SK-N-SH (cell line): ENCODE measurements around the gene PPP2R3B. TPM values are rescaled to one million over a fixed set of nuclear protein-coding genes. Genes with fewer than 3 reads are reported as not detected.
"Not testable (repeated sequence)": the region's sequence is repeated elsewhere in the genome, so short reads cannot be mapped to it uniquely, and the experiment has no call there.

Source experiments
- CTCF ChIA-PET: fragments of 300-600, 350-600 bp; formaldehyde crosslinking; extraction: SDS; loops from one replicate; lab custom pipeline; 2021; lab: Yijun Ruan, JAX
- POLR2A ChIA-PET: fragments of 350-600 bp; sonication (Branson Sonifier 250); formaldehyde crosslinking; extraction: SDS; loops from one replicate; lab custom pipeline; 2020; ENCODE audit warnings: antibody characterized with exemption, inconsistent platforms; lab: Yijun Ruan, JAX
- DNase-seq: peaks from one replicate; pipeline ENCODE4 v3.0.0; 2012
- H2AFZ ChIP-seq: fragments of 200-600 bp; sonication (generic); 2 replicates; pipeline ENCODE4 v1.8.1; 2016; ENCODE audit warnings: antibody characterized with exemption, mild to moderate bottlenecking, low read depth
- H3F3A ChIP-seq: fragments of 200-600 bp; sonication (generic); replicated peaks from 2 replicates; pipeline ENCODE3; 2016; ENCODE audit warnings: antibody characterized with exemption, mild to moderate bottlenecking; ENCODE audit not compliant: insufficient read depth
- H3K27ac ChIP-seq, 2 experiments: fragments of 200-500 bp in 1 of 2; fragments of 200-600 bp in 1 of 2; sonication (Bioruptor generic) in 1 of 2; sonication (generic), shearing (Covaris generic) in 1 of 2; 2 replicates each; pipeline versions ENCODE4 v1.5.1 to v1.6.1; 2014 to 2016; ENCODE audit warnings: low read depth in 2 of 2, inconsistent platforms in 1 of 2, low read length in 1 of 2, mild to moderate bottlenecking in 1 of 2, mixed read lengths in 1 of 2
- H3K27me3 ChIP-seq: fragments of 200-600 bp; sonication (generic), shearing (Covaris generic); 2 replicates; pipeline ENCODE4 v1.6.1; 2016; ENCODE audit warnings: mixed run types; ENCODE audit not compliant: insufficient read depth
- H3K36me3 ChIP-seq, 2 experiments: fragments of 200-500 bp in 1 of 2; fragments of 200-600 bp in 1 of 2; sonication (Bioruptor generic) in 1 of 2; sonication (generic) in 1 of 2; replicated peaks in 1 of 2; 2 replicates each; pipeline versions ENCODE3 to v1.5.1; 2014 to 2016; ENCODE audit warnings: low read length in 1 of 2, mild to moderate bottlenecking in 1 of 2; ENCODE audit not compliant: insufficient read depth in 2 of 2, control insufficient read depth in 1 of 2
- H3K4me1 ChIP-seq, 2 experiments: fragments of 200-500 bp in 1 of 2; fragments of 200-600 bp in 1 of 2; sonication (Bioruptor generic) in 1 of 2; sonication (generic), shearing (Covaris generic) in 1 of 2; 2 replicates each; pipeline versions ENCODE4 v1.5.1 to v1.6.1; 2014 to 2016; ENCODE audit warnings: low read depth in 1 of 2, low read length in 1 of 2, mixed run types in 1 of 2; ENCODE audit not compliant: insufficient read depth in 2 of 2, control insufficient read depth in 1 of 2
- H3K4me2 ChIP-seq: fragments of 200-600 bp; sonication (generic), shearing (Covaris generic); 2 replicates; pipeline ENCODE4 v1.6.1; 2017; ENCODE audit warnings: mixed run types
- H3K4me3 ChIP-seq, 2 experiments: fragments of 200-500 bp in 1 of 2; fragments of 200-600 bp in 1 of 2; sonication (Bioruptor generic) in 1 of 2; sonication (generic), shearing (Covaris generic) in 1 of 2; 2 replicates each; pipeline versions ENCODE4 v1.5.1 to v1.8.1; 2014 to 2016; ENCODE audit warnings: low read depth in 2 of 2, inconsistent platforms in 1 of 2, low read length in 1 of 2, mild to moderate bottlenecking in 1 of 2, mixed read lengths in 1 of 2, moderate library complexity in 1 of 2
- H3K79me2 ChIP-seq: fragments of 200-600 bp; sonication (generic); 2 replicates; pipeline ENCODE4 v1.8.1; 2017; ENCODE audit warnings: mild to moderate bottlenecking; ENCODE audit not compliant: insufficient read depth
- H3K9ac ChIP-seq: fragments of 200-600 bp; sonication (generic); 2 replicates; pipeline ENCODE4 v1.6.1; 2017; ENCODE audit warnings: mixed run types
- H3K9me2 ChIP-seq: fragments of 200-600 bp; sonication (generic); 2 replicates; pipeline ENCODE4 v1.6.1; 2017; ENCODE audit warnings: mixed run types
- H3K9me3 ChIP-seq: fragments of 200-600 bp; sonication (generic); 2 replicates; pipeline ENCODE4 v1.6.1; 2017; ENCODE audit warnings: mixed run types, mild to moderate bottlenecking, moderate library complexity
- H4K20me1 ChIP-seq: fragments of 200-600 bp; sonication (generic); 2 replicates; pipeline ENCODE4 v1.6.1; 2017; ENCODE audit warnings: mild to moderate bottlenecking, mixed run types; ENCODE audit not compliant: insufficient read depth
- EP300 ChIP-seq, 2 experiments: IDR thresholded peaks; 2 replicates each; pipeline versions ENCODE4 v1.4.0 to v1.6.1; 2012; ENCODE audit warnings: borderline replicate concordance in 1 of 2, low read depth in 1 of 2, low read length in 1 of 2
- MEF2A ChIP-seq: IDR thresholded peaks from 2 replicates; pipeline ENCODE4 v1.4.0; 2012; ENCODE audit warnings: low read depth, borderline replicate concordance
- RAD21 ChIP-seq: IDR thresholded peaks from 2 replicates; pipeline ENCODE4 v1.6.1; 2012; ENCODE audit warnings: mild to moderate bottlenecking, low read length
- SIN3A ChIP-seq: IDR thresholded peaks from 2 replicates; pipeline ENCODE4 v1.6.1; 2012; ENCODE audit warnings: low read depth, mild to moderate bottlenecking, low read length, moderate library complexity, borderline replicate concordance
- SMC3 ChIP-seq: IDR thresholded peaks from 2 replicates; pipeline ENCODE4 v1.6.1; 2012; ENCODE audit warnings: low read depth, low read length, improper control_type of control experiment
- TAF1 ChIP-seq: IDR thresholded peaks from 2 replicates; pipeline ENCODE4 v1.6.1; 2012; ENCODE audit warnings: low read depth, mild to moderate bottlenecking, low read length, moderate library complexity, borderline replicate concordance
- TCF12 ChIP-seq: IDR thresholded peaks from 2 replicates; pipeline ENCODE4 v1.4.0; 2012
- TEAD4 ChIP-seq: IDR thresholded peaks from 2 replicates; pipeline ENCODE4 v1.4.0; 2012; ENCODE audit warnings: mild to moderate bottlenecking, borderline replicate concordance; ENCODE audit not compliant: insufficient read depth
- USF2 ChIP-seq: fragments of 150-350 bp; IDR thresholded peaks from 2 replicates; pipeline ENCODE4 v1.6.1; 2017; ENCODE audit warnings: antibody characterized with exemption, low read length, low read depth, borderline replicate concordance
- WGBS: methylation state at CpG from one replicate; pipeline ENCODE4 v1.1.6; 2017; ENCODE audit warnings: low lambda C conversion rate; 5-methylcytosine and 5-hydroxymethylcytosine counted together
- polyA plus RNA-seq, 3 experiments: library from polyadenylated mRNA; depleted of rRNA; stranded (reverse); fragments of >200 nt; gene quantifications; 2 replicates each; pipeline ENCODE4 v1.2.3, GENCODE V29; 2012

PPP2R3B gene
- polyA plus RNA-seq, 1 of the 3 experiments (the other 2 are of a cell fraction): 19.4 TPM

GRCh38 chrX:307261-308111, 79.2 kb downstream of the PPP2R3B start:
- no peaks in the 10 kb centered on the region for H3K9me2 ChIP-seq
- ChIA-PET CTCF (no interaction called here), POLR2A (no interaction called here)
- no peak overlapping the region for H3K4me2 ChIP-seq
- no peak overlapping the region for H3K27ac ChIP-seq
- no peak overlapping the region for H3K4me3 ChIP-seq
- H3K27me3 ChIP-seq: no peaks in the 10 kb centered on the region
- no peak overlapping the region for H3K9ac ChIP-seq
- DNase-seq: no peak
- no peak for TF ChIP-seq TAF1
- TF ChIP-seq RAD21: no peak
- no peak for TF ChIP-seq USF2
- no peak for TF ChIP-seq SIN3A
- TF ChIP-seq SMC3: no peak
- TF ChIP-seq TCF12: no peak
- no peak for TF ChIP-seq EP300 (IDR thresholded peaks at IDR 0.05; ENCODE audit: borderline replicate concordance in 1 of 2, low read depth in 1 of 2, low read length in 1 of 2)
- no peak for TF ChIP-seq TEAD4
- no peak for TF ChIP-seq MEF2A
- 97% methylated on average over 13 of the region's 58 CpGs for WGBS
- no peak overlapping the region for H2AFZ ChIP-seq
- H3F3A ChIP-seq: peaks cover 25% of the 10 kb centered on the region
- H4K20me1 ChIP-seq: peaks cover 14% of the 10 kb centered on the region; the same call in 1 of the 2 replicates
- H3K4me1 ChIP-seq: no peaks in the 10 kb centered on the region
- H3K79me2 ChIP-seq: no peaks in the 10 kb centered on the region
- H3K9me3 ChIP-seq: no peaks in the 10 kb centered on the region
- peaks cover 22 to 50% of the 10 kb centered on the region in 2 experiments for H3K36me3 ChIP-seq

- H3K4me2 ChIP-seq, H3K4me1 ChIP-seq, H3K9me3 ChIP-seq, H3K9ac ChIP-seq, DNase-seq, H3K4me3 ChIP-seq, H3K9me2 ChIP-seq, CTCF ChIA-PET, H3K79me2 ChIP-seq, H3K27ac ChIP-seq, H3K27me3 ChIP-seq, POLR2A ChIA-PET, H2AFZ ChIP-seq: not testable (repeated sequence)
- 94% methylated on average over 2 of the region's 3 CpGs for WGBS
- H4K20me1 ChIP-seq: peaks cover 14% of the 10 kb centered on the region; the same call in 1 of the 2 replicates
- H3K36me3 ChIP-seq: peaks cover 22 to 43% of the 10 kb centered on the region in 2 experiments
- H3F3A ChIP-seq: peaks cover 25% of the 10 kb centered on the region
These were observed 80.0 kb downstream of the PPP2R3B start for GRCh38 chrX:306614-307251.

GRCh38 chrX:305781-306613, 80.7 kb downstream of the PPP2R3B start:
- H3K9me2 ChIP-seq, H3K9ac ChIP-seq, H3K79me2 ChIP-seq, H3K27ac ChIP-seq, H3K4me3 ChIP-seq, H3K4me1 ChIP-seq, POLR2A ChIA-PET, CTCF ChIA-PET, H2AFZ ChIP-seq, DNase-seq, H3K4me2 ChIP-seq, H3K27me3 ChIP-seq, H3K9me3 ChIP-seq: not testable (repeated sequence)
- Histone ChIP-seq H4K20me1 (peaks cover 14% of the 10 kb centered on the region; the same call in 1 of the 2 replicates), H3F3A (peaks cover 26% of the 10 kb centered on the region), H3K36me3 (peaks cover 22 to 36% of the 10 kb centered on the region in 2 experiments)
- WGBS: 97% methylated on average over 11 of the region's 12 CpGs
